ENCODE results near the gene STARD13.

The STARD13 gene

GRCh38 chr13:33053397-33054066 lies 232.0 kb downstream of the STARD13 start:
- TF ChIP-seq ZFX (IDR thresholded peaks at IDR 0.05; ENCODE audit: borderline replicate concordance) (no peak), CTCF (IDR thresholded peaks at IDR 0.05) (no peak)

More at GRCh38 chr13:33053397-33054066, 232.0 kb downstream of the STARD13 start:
- no peak overlapping the region for H3K27ac ChIP-seq
